ENCODE results near the gene HDAC4. TPM values are rescaled to one million over a fixed set of nuclear protein-coding genes. Genes with fewer than 3 reads are reported as not detected.

Gene HDAC4
- total RNA-seq, 2 experiments from 2014 or later, result 32.0 to 35.6 TPM

DNA sequence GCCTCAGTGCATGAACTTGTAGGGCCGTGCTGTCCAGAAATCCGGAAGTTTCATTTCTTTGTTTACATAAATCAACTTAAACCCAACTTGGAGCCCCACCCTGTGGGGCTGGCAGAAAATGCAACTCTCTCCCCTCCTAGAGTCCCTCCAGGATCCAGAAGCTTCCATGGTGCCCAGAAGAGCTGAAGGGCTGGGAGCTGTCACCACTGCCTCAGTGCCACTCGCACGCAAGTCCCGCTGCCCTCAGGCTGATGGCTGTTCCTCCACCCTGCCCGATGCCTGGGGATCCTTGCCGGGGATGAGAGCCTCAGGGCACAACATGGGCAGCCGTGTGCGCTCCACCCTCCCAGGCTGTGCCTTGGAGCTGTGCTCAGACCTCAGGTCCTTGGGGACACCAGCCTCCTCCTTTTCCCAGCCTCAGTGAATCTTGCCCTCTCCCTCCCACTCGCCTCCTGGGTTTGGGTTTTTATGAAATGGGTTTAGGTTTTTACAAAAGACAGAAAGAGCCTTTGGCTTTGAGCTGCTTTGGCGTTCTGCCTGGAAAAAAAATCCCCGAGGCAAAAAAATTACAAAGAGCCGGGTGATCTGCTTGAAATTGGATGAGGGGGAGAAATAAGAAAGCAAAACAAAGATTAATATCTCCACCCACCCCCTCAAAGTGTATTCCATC is 397.7 kb downstream of the HDAC4 start:
- DNase-seq, result no peak
- CTCF ChIA-PET, result no interaction called here
- no peaks in the 10 kb centered on the region for H3K4me1 Mint-ChIP-seq (ENCODE audit: low read depth)
- peaks cover 13% of the 10 kb centered on the region for H3K27me3 Mint-ChIP-seq (ENCODE audit: low read depth)
- intact Hi-C loops (cut with micrococcal nuclease), result no loop called here
- H3K36me3 Mint-ChIP-seq (ENCODE audit: low read depth), result no peaks in the 10 kb centered on the region
- peaks cover 5% of the 10 kb centered on the region for H3K9me3 Mint-ChIP-seq
- no peak overlapping the region for H3K27ac Mint-ChIP-seq
- H3K4me3 Mint-ChIP-seq, result no peak overlapping the region

DNA sequence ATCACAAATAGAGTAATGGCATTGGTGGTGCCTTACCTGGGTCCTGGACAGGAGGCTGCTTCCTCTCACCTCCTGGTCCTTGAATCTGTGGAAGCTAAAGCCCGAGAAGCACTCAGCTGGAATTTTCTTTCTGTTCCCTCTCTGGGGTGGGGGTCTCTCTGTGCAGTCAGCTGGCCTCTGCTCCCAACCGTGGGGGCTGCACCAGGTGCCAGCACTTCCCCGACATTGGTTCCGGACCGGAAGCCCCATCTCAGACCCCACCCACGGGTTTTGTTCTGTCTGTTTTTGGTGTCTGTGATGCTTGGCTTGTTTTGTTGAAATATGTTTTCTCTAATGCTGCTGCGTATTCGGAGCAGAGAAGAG is 398.2 kb downstream of the HDAC4 start:
- H3K27me3 Mint-ChIP-seq (ENCODE audit: low read depth), result peaks cover 10% of the 10 kb centered on the region
- H3K4me1 Mint-ChIP-seq (ENCODE audit: low read depth), result no peaks in the 10 kb centered on the region
- H3K27ac Mint-ChIP-seq, result no peak overlapping the region
- intact Hi-C loops (cut with micrococcal nuclease), result no loop called here
- CTCF ChIA-PET, result no interaction called here
- H3K9me3 Mint-ChIP-seq, result peaks cover 5% of the 10 kb centered on the region
- no peak for DNase-seq
- H3K4me3 Mint-ChIP-seq, result no peak overlapping the region
- H3K36me3 Mint-ChIP-seq (ENCODE audit: low read depth), result no peaks in the 10 kb centered on the region

DNA sequence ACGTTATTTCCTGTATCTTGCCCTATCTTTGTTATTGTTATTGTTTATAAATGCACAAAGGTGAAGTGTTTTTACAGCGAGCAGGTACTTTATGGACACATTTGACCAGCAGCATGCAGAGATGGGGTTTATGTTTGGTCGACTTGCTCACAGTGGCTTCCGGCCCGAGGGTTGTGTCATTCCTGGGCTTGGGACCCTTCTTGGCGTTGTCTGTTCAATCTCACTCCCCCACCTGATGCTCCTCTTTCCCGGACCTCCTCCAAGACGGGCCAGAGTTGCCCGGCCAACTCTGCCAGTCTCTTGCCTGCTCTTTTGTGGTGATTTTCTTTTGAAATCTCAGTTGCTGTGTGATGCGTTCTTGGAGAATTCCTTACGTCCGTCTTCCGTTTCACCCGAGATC is 399.0 kb downstream of the HDAC4 start:
- Mint-ChIP-seq H3K27me3 (ENCODE audit: low read depth) (peaks cover 10% of the 10 kb centered on the region), H3K9me3 (peaks cover 5% of the 10 kb centered on the region), H3K36me3 (ENCODE audit: low read depth) (no peaks in the 10 kb centered on the region), H3K4me1 (ENCODE audit: low read depth) (no peaks in the 10 kb centered on the region), H3K4me3 (no peak overlapping the region), H3K27ac (no peak overlapping the region)
- intact Hi-C loops (cut with micrococcal nuclease), result no loop called here
- no peak for DNase-seq
- CTCF ChIA-PET, result no interaction called here

DNA sequence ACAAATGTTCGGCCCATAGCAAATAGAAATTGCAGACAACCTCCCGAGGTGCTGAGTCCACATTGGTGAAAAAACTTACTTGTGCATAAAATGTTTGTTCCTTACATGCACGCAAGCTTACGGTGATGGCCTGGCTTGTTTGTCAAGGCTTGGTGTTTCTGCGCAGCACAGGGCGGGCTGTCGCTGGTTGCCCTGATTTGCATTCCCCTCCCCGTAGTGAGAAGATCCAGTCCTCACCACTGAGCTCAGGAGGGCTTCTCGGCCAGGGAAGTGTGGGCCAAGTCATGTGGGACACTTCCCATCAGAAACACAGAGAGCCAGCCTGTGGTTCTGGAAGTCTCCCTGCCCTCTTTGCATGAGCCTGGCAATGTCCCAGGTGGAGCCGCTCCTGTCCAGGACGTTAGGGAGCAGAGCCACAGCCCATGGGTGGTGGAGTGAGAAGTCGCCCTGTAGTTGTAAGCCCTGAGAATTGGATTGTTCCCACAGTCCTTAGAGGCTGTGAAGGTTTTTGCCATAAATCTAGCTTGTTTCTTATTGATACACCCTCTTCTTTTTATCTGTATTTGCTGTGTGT is 400.2 kb downstream of the HDAC4 start:
- H3K4me1 Mint-ChIP-seq (ENCODE audit: low read depth), result no peaks in the 10 kb centered on the region
- CTCF ChIA-PET, result no interaction called here
- intact Hi-C loops (cut with micrococcal nuclease), result no loop called here
- H3K27ac Mint-ChIP-seq, result no peak overlapping the region
- peaks cover 5% of the 10 kb centered on the region for H3K9me3 Mint-ChIP-seq
- no peak overlapping the region for H3K4me3 Mint-ChIP-seq
- H3K27me3 Mint-ChIP-seq (ENCODE audit: low read depth), result peaks cover 6% of the 10 kb centered on the region
- no peak for DNase-seq
- H3K36me3 Mint-ChIP-seq (ENCODE audit: low read depth), result no peaks in the 10 kb centered on the region

DNA sequence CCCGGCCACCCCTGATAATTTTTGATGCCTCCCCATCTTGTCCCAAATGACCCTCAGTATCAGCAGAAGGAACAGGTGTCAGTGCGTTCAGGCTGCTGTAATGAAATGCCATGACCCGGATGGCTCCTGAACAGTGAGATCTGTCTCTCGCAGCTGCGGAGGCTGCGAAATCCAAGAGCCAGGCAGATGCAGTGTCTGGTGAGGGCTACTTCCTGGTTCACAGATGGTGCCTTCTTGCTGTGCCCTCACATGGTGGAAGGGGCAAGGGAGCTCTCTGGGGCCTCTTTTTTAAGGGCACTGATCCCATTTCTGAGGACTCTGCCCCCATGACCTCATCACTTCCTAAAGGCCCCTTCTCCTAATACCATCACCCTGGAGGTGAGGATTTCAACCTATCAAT is 400.7 kb downstream of the HDAC4 start:
- no peak for DNase-seq
- intact Hi-C loops (cut with micrococcal nuclease), result no loop called here
- Mint-ChIP-seq H3K27ac (no peak overlapping the region), H3K36me3 (ENCODE audit: low read depth) (no peaks in the 10 kb centered on the region), H3K9me3 (peaks cover 5% of the 10 kb centered on the region), H3K4me1 (ENCODE audit: low read depth) (no peaks in the 10 kb centered on the region), H3K4me3 (no peak overlapping the region), H3K27me3 (ENCODE audit: low read depth) (peaks cover 6% of the 10 kb centered on the region)
- CTCF ChIA-PET, result no interaction called here

DNA sequence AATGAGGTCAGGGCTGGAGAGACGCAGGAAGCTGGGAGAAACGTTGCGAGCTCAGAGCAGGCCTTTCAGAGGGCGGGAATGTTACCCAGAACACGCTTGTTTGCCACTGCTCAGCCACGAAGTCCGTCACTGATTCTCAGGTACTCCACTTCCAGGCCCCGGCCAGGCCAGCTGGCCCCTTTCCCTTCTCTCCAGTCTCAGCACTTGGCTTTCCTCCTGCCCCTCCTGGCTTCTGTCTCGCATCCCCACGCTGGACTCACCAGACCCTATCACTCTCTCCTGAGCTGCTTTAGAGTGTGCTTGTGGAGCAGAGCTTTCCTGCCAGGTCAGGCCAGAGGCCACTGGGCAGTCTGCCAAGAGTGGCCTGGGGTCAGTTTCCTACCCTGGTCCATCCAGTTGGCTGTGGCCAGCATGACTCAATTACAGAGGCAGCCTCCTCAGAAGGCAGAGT is 401.5 kb downstream of the HDAC4 start:
- H3K4me3 Mint-ChIP-seq, result no peak overlapping the region
- H3K4me1 Mint-ChIP-seq (ENCODE audit: low read depth), result no peaks in the 10 kb centered on the region
- H3K27ac Mint-ChIP-seq, result no peak overlapping the region
- H3K27me3 Mint-ChIP-seq (ENCODE audit: low read depth), result peaks cover 6% of the 10 kb centered on the region
- H3K36me3 Mint-ChIP-seq (ENCODE audit: low read depth), result no peaks in the 10 kb centered on the region
- intact Hi-C loops (cut with micrococcal nuclease), result no loop called here
- CTCF ChIA-PET, result no interaction called here
- peaks cover 5% of the 10 kb centered on the region for H3K9me3 Mint-ChIP-seq
- no peak for DNase-seq

DNA sequence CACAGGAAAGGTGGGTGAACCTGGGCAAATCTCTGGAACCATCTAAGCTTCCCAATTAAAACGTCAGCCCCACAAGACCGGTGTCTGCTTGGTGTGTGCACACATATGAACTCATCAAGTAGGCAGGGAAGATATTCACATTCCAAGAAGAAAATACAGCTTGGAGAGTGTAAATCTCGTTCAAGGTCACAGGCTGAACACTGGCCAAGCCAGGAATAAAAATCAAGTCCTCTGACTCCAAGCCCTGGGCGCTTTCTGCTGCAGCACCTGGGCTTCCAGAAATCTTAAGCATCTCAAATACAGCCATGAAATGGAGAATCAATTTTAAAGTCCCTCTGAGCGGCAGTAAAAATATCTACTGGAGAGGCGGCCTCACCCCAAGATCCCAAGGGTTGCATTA is 402.0 kb downstream of the HDAC4 start:
- Mint-ChIP-seq H3K9me3 (peaks cover 10% of the 10 kb centered on the region), H3K27ac (no peak overlapping the region), H3K27me3 (ENCODE audit: low read depth) (peaks cover 4% of the 10 kb centered on the region), H3K4me3 (no peak overlapping the region), H3K36me3 (ENCODE audit: low read depth) (no peaks in the 10 kb centered on the region), H3K4me1 (ENCODE audit: low read depth) (no peaks in the 10 kb centered on the region)
- no peak for DNase-seq
- CTCF ChIA-PET, result no interaction called here
- intact Hi-C loops (cut with micrococcal nuclease), result no loop called here

Small RNA genes within 50 kb of the gene (microRNA-seq; reads per million reads assigned to microRNA genes)
- gene MIR2467 (ENCODE audit: borderline microRNAs expressed, borderline replicate concordance) (3.3 reads per million), gene MIR4269 (ENCODE audit: borderline microRNAs expressed, borderline replicate concordance) (not detected), gene MIR4440 (ENCODE audit: borderline microRNAs expressed, borderline replicate concordance) (not detected), gene MIR4441 (ENCODE audit: borderline microRNAs expressed, borderline replicate concordance) (not detected)
